GM12865 (cell line): Measurements from ENCODE around the gene NRP1.

Source experiments
- DNase-seq: peaks from one replicate; pipeline ENCODE4 v3.0.0; 2010; ENCODE audit warnings: low read depth
- H3K4me3 ChIP-seq: 2 replicates; pipeline ENCODE4 v1.5.1; 2011; ENCODE audit warnings: mild to moderate bottlenecking, low read depth, low read length, control low read depth
- TF ChIP-seq, protein P1 (sequence below): IDR thresholded peaks from 2 replicates; pipeline ENCODE4 v1.5.1; 2011; ENCODE audit warnings: low read length, control low read depth, low read depth, inconsistent platforms; ENCODE audit not compliant: insufficient read depth; ENCODE audit errors: missing control alignments

The NRP1 gene

DNA sequence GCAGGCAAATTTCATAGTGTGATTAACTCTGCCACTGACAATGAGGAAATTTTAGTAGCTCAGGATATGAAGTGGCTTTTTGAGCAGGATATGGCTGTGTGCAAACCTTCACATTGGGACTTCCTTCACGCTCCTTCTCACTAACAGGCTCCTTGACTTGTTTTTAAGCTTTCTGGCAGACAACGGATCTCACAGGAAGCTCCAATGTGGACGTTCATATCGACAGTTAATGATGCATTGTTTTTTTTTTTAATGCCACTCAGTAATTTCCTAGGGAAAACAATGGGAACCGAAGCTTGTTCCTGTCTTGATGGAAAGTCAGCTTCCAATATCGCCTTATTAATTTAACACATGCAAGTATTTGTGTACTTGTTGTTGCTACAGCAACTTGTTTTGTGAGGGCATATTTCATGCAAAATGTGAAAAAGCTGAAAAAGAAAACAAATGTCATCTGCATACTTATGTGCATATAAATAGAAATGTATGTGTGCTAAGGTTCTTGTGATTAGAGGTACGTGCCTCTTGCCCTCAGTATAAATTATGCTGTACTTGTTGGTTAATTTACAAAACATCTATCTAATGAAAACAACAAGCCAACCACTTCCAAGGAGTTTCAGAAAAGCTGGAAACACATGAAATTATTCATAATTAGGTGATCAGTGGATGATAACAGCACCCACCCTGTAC, 84.7 kb downstream of the NRP1 start:
- TF ChIP-seq, protein P1, sequence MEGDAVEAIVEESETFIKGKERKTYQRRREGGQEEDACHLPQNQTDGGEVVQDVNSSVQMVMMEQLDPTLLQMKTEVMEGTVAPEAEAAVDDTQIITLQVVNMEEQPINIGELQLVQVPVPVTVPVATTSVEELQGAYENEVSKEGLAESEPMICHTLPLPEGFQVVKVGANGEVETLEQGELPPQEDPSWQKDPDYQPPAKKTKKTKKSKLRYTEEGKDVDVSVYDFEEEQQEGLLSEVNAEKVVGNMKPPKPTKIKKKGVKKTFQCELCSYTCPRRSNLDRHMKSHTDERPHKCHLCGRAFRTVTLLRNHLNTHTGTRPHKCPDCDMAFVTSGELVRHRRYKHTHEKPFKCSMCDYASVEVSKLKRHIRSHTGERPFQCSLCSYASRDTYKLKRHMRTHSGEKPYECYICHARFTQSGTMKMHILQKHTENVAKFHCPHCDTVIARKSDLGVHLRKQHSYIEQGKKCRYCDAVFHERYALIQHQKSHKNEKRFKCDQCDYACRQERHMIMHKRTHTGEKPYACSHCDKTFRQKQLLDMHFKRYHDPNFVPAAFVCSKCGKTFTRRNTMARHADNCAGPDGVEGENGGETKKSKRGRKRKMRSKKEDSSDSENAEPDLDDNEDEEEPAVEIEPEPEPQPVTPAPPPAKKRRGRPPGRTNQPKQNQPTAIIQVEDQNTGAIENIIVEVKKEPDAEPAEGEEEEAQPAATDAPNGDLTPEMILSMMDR, result no peak
- no peak for DNase-seq

DNA sequence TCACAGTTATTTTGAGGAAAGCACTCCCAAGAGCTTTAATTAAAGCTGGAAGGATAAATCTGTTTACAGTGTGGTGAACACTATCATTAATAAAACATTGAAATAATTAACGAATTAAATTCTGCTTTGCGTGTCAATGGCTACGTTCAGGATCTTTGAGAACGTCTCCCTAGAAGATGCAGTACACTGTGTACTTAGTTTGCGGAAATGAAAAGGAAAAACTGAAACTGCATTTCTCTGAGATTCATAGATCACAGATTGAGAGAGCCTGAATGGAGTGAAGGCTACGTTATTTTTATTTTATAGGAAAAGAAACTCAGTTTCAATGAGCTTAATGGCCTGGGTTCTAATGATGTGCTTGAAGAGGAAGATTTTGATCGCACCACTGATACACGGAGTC, 85.3 kb downstream of the NRP1 start:
- no peak overlapping the region for H3K4me3 ChIP-seq
- TF ChIP-seq, protein P1, result no peak
- DNase-seq, result no peak

More for the DNA sequence above, 84.7 kb downstream of the NRP1 start:
- H3K4me3 ChIP-seq, result no peak overlapping the region

DNA sequence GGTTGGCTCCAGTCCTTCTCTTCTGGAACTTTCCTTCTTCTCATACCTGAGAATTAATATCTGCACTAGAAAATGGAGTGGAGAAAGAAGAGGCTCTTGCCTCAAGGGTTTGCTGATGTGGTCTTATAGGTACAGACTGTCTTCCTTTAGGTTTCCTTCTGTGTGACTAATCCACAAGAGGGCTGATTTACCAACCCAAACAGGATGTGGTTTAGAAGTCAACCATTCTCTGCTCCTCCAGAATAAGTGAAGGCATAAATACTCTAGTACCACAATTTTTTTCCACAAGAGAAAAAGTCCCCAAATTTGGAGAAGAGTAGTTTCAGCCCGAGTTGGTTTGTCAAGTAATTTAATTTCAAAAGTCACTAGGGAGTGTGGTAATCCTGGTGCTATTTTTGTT, 85.8 kb downstream of the NRP1 start:
- DNase-seq, result peak; percentile 9
- TF ChIP-seq, protein P1, result no peak
- H3K4me3 ChIP-seq, result no peak overlapping the region

DNA sequence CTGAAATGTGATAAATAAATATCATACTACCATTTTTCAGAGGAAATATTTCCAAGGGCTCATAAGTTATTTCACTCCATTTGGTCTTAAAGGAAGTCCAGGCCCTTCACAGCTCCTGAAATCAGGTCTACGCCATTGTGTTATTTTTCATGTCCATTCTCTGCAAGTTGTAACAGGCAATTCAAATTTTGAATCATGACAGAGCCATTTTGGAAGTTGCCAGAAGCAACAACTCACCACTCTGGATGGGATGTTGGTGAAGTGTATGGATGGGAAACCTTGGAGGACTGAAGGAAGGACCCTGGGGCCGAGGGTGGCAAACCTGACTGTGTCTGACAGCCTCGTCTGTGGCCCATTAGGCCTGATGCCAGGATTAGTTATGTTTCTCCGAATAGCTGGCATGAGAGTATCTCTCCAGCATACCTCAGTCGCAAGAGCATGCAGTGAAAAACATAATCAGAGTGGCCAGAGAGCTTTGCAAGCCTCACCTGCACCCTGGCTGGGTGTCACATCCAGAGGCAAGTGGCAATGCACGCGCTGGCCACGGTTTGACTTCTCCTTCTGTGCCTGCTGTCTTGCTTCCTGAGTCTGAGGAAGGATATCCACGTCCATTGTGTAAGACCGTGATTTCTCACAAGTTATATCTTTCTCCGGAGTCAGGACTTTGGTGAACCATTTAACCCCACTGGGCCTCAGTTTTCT, 87.1 kb downstream of the NRP1 start:
- TF ChIP-seq, protein P1, result no peak
- no peak for DNase-seq
- no peak overlapping the region for H3K4me3 ChIP-seq

DNA sequence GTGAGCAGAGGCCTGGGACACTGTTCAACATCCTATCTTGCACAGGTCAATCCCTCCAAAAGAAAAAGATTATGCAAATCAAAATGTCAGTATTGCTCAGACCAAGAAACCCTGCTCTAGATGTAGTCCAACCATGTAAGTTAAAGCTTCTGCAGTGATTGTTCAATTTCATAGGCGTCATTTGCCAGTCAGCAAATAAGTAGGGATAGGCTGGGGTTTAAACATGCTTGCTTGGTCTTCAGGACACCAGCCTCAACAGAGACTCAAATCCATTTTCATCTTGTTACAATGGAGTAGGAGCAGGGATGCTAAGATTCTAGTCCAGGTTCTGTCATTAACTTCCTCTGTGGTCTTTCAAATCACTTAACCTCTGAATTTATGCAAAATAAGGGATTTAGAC, 89.1 kb downstream of the NRP1 start:
- no peak overlapping the region for H3K4me3 ChIP-seq
- no peak for DNase-seq
- TF ChIP-seq, protein P1, result no peak

DNA sequence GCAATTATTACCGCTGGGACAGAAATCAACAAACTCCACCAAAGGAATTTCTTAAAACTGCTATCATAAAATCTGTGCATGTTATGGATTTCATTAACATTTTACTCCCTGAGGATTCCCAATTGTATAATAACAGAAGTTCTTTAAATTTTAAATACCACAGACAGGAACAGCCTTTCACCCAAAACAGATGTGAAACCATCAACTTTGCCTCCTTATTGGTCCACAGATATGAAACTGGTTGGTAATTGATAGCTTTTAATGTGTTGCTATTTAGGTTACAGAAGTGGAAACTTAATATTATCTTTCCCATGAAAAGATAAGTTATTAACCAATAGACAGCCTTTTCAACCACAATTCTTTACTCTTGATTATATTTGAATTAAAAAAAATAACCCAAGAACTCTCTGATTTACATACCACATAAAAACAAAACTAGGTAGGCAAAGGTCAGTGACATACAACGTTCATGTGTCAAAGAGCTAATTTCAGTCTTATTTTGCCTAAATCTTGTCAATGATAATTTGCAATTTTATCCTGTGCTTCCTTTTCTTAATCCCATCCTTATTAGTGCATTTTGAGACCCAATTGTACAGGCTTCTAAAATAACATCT, 90.0 kb downstream of the NRP1 start:
- no peak for DNase-seq
- no peak overlapping the region for H3K4me3 ChIP-seq
- TF ChIP-seq, protein P1, result no peak

DNA sequence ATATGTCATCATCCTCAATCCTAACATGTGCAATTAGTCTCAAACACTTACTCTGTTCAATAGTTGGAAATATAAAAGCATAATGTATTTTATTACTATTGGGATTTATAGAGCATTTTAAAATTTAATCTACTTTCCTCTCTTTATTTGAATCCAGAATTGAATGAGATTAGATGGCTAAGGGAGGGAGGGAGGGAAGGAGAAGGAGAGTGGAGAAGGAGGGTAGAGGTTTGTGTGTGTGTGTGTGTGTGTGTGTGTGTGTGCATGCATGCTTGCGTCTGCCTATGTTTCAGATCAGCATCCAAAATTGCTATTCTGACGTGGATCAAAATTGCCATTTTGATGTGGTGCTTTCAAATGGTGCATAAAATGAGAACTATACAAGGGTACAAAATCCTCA, 90.8 kb downstream of the NRP1 start:
- TF ChIP-seq, protein P1, result no peak
- H3K4me3 ChIP-seq, result no peak overlapping the region
- no peak for DNase-seq
